PC-3 (cell line): ENCODE data around the gene RRAS. TPM values are rescaled to one million over a fixed set of nuclear protein-coding genes. Genes with fewer than 3 reads are reported as not detected.

Experiments
- ATAC-seq: fragments of 200-7000 bp; cut with Tn5 transposase; 2 replicates; pipeline ENCODE4 v1.9.1; 2020; ENCODE audit warnings: mild to moderate bottlenecking, moderate library complexity
- BruUV-seq: library from RNA; stranded (reverse); fragments of 400-500 nt; replicated peaks from 2 replicates; lab custom pipeline; 2021; lab: Mats Ljungman, UMichigan
- CTCF ChIA-PET: fragments of 300-600 bp; sonication (Branson Sonifier 250); formaldehyde crosslinking; loops from one replicate; lab custom pipeline; 2022; ENCODE audit warnings: antibody characterized with exemption; lab: Charles Lee
- POLR2A ChIA-PET: fragments of 300-600 bp; sonication (Branson Sonifier 250); formaldehyde crosslinking; loops from one replicate; lab custom pipeline; 2022; ENCODE audit warnings: antibody characterized with exemption; ENCODE audit not compliant: unreplicated experiment; lab: Charles Lee
- DNase-seq: peaks from one replicate; pipeline ENCODE4 v3.0.0-alpha.2; 2015
- H2AFZ ChIP-seq: fragments of 300-600 bp; sonication (generic); 2 replicates; pipeline ENCODE4 v1.6.0; 2016; ENCODE audit warnings: antibody characterized with exemption, low read length
- H3F3A ChIP-seq: fragments of 300-600 bp; sonication (generic); one replicate; pipeline ENCODE4 v1.6.0; 2017; ENCODE audit warnings: antibody characterized with exemption, low read length, control low read depth, mild to moderate bottlenecking; ENCODE audit not compliant: unreplicated experiment
- H3K27ac ChIP-seq: fragments of 300-600 bp; sonication (generic); 2 replicates; pipeline ENCODE4 v1.5.1; 2016; ENCODE audit warnings: mild to moderate bottlenecking, low read length
- H3K27me3 ChIP-seq: fragments of 300-600 bp; sonication (generic); 2 replicates; pipeline ENCODE4 v1.6.1; 2016; ENCODE audit warnings: low read length, mixed read lengths
- H3K36me3 ChIP-seq: fragments of 300-600 bp; sonication (generic); 2 replicates; pipeline ENCODE4 v1.6.1; 2016; ENCODE audit warnings: low read depth, mixed run types, low read length, mixed read lengths
- H3K4me1 ChIP-seq: fragments of 300-600 bp; sonication (generic); 2 replicates; pipeline ENCODE4 v1.5.1; 2016; ENCODE audit warnings: low read length; ENCODE audit not compliant: insufficient read depth
- H3K4me2 ChIP-seq: fragments of 300-600 bp; sonication (generic); 2 replicates; pipeline ENCODE4 v1.6.0; 2016; ENCODE audit warnings: low read length
- H3K4me3 ChIP-seq: fragments of 300-600 bp; sonication (generic); 2 replicates; pipeline ENCODE4 v1.5.1; 2016; ENCODE audit warnings: mild to moderate bottlenecking, low read length, mixed read lengths
- H3K79me2 ChIP-seq: fragments of 300-600 bp; sonication (generic); 2 replicates; pipeline ENCODE4 v1.6.1; 2017; ENCODE audit warnings: low read length, mixed read lengths
- H3K9ac ChIP-seq: fragments of 300-600 bp; sonication (generic); 2 replicates; pipeline ENCODE4 v1.6.0; 2016; ENCODE audit warnings: mild to moderate bottlenecking, low read length
- H3K9me2 ChIP-seq: fragments of 300-600 bp; sonication (generic); replicated peaks from 2 replicates; pipeline ENCODE4 v1.6.1; 2016; ENCODE audit warnings: mixed run types, low read length, mixed read lengths
- H3K9me3 ChIP-seq: fragments of 300-600 bp; sonication (generic); 2 replicates; pipeline ENCODE4 v1.6.1; 2016; ENCODE audit warnings: low read length, mixed read lengths
- H4K20me1 ChIP-seq: fragments of 300-600 bp; sonication (generic); 2 replicates; pipeline ENCODE4 v1.6.1; 2016; ENCODE audit warnings: low read length, mixed read lengths
- EZH2 ChIP-seq: fragments of 300-600 bp; sonication (generic); IDR thresholded peaks from one replicate; pipeline ENCODE4 v1.6.1; 2017; ENCODE audit warnings: antibody characterized with exemption, mild to moderate bottlenecking, low read length; ENCODE audit not compliant: unreplicated experiment
- EZH2phosphoT487 ChIP-seq: fragments of 300-600 bp; sonication (generic); IDR thresholded peaks from 2 replicates; pipeline ENCODE4 v1.6.1; 2018; ENCODE audit warnings: mild to moderate bottlenecking, antibody characterized with exemption, low read length, borderline replicate concordance
- intact Hi-C: fragments of 100-400 bp; cut with micrococcal nuclease; formaldehyde crosslinking; loops from 2 replicates; pipeline ENCODE4 v1.9.0; 2023
- total RNA-seq: library from RNA; depleted of rRNA; stranded (reverse); fragments of >200 nt; gene quantifications from 2 replicates; pipeline ENCODE4 v1.2.3, GENCODE V29; 2014
- TF ChIP-seq, protein P1 (sequence below): fragments of 300-600 bp; sonication (generic); conservative IDR thresholded peaks from 2 replicates; pipeline ENCODE4 v1.5.1; 2017; ENCODE audit warnings: antibody characterized with exemption, low read depth, mild to moderate bottlenecking, low read length

RRAS gene
- total RNA-seq, 1 experiment from 2014 or later, result 32.0 TPM

DNA sequence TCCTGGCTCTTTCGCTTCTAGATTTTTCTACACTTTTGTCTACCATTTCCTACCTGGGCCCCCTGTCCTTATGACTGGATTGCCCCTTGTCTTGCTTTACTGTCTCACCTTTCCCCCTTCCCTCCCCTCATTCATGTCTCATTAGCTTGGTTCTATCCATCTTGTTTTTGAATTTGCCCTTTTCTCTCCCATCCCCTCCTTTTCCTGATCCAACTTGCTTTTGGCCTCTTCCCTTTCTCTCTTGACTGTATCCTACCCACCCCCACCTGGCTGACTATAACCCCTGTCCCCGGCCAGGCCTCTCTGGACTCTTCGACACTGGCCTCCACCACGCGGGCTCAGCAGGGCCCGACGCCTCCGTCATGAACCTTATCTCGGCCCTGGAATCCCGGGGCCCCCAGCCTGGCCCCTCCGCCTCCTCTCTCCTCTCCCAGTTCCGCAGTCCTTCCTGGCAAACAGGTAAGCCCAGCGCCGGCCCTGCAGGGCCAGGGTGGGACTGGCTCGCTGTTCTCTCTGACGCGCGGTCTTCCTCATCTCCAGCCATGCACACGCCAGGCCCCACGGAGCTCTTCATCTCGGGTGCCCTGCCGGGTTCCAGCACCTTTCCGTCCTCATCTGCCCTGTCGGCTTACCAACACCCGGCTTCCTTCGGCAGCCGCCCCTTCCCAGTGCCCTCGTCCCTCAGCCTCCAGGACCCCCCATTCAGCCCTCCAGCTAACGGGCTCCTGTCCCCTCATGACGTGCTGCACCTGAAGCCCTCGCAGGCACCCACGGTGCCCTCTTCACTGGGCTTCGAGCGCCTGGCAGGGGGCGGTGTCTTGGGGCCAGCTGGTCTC is 45.6 kb downstream of the RRAS start:
- Histone ChIP-seq H3K79me2 (peaks cover 64% of the 10 kb centered on the region), H3F3A (no peaks in the 10 kb centered on the region), H3K27me3 (no peaks in the 10 kb centered on the region), H3K36me3 (peaks cover 38% of the 10 kb centered on the region), H3K9me2 (no peaks in the 10 kb centered on the region), H3K4me1 (peaks cover 7% of the 10 kb centered on the region; the same call in 1 of the 2 replicates), H3K9ac (no peak overlapping the region), H2AFZ (no peak overlapping the region), H4K20me1 (peaks cover 12% of the 10 kb centered on the region), H3K4me2 (no peak overlapping the region), H3K4me3 (no peak overlapping the region), H3K9me3 (no peaks in the 10 kb centered on the region), H3K27ac (no peak overlapping the region)
- BruUV-seq, result no TSS peak
- no peak for DNase-seq
- intact Hi-C loops, result no loop called here
- TF ChIP-seq EZH2 (no peak), EZH2phosphoT487 (no peak)
- TF ChIP-seq, protein P1, sequence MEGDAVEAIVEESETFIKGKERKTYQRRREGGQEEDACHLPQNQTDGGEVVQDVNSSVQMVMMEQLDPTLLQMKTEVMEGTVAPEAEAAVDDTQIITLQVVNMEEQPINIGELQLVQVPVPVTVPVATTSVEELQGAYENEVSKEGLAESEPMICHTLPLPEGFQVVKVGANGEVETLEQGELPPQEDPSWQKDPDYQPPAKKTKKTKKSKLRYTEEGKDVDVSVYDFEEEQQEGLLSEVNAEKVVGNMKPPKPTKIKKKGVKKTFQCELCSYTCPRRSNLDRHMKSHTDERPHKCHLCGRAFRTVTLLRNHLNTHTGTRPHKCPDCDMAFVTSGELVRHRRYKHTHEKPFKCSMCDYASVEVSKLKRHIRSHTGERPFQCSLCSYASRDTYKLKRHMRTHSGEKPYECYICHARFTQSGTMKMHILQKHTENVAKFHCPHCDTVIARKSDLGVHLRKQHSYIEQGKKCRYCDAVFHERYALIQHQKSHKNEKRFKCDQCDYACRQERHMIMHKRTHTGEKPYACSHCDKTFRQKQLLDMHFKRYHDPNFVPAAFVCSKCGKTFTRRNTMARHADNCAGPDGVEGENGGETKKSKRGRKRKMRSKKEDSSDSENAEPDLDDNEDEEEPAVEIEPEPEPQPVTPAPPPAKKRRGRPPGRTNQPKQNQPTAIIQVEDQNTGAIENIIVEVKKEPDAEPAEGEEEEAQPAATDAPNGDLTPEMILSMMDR, result no peak
- ATAC-seq, result no peak
- CTCF ChIA-PET, result no interaction called here
- POLR2A ChIA-PET, result no interaction called here

GRCh38 chr19:49593233-49594113 is 46.5 kb downstream of the RRAS start:
- CTCF ChIA-PET, result no interaction called here
- peak overlapping the region; percentile 51; the same call in 1 of the 2 replicates for H2AFZ ChIP-seq
- BruUV-seq, result no TSS peak
- intact Hi-C loops, result loop anchor here (1.0 kb wide), 1 partner anchor 21 kb away; no protein-coding TSS in a partner anchor
- H3K36me3 ChIP-seq, result peaks cover 30% of the 10 kb centered on the region
- no peaks in the 10 kb centered on the region for H3K9me2 ChIP-seq
- DNase-seq (peak; percentile 95), ATAC-seq (peak; percentile 50)
- H3K27ac ChIP-seq, result peak overlapping the region; percentile 87
- TF ChIP-seq, protein P1, result no peak
- TF ChIP-seq EZH2phosphoT487, result no peak
- peaks cover 55% of the 10 kb centered on the region for H3K79me2 ChIP-seq
- H3K4me3 ChIP-seq, result peak overlapping the region; percentile 99
- H3K4me1 ChIP-seq, result peaks cover 7% of the 10 kb centered on the region; the same call in 1 of the 2 replicates
- peak overlapping the region; percentile 95 for H3K9ac ChIP-seq
- no peaks in the 10 kb centered on the region for H3K27me3 ChIP-seq
- POLR2A ChIA-PET, result interaction anchor here (0.5 to 0.6 kb wide), 2 partner anchors 47 to 66 kb away, joined by 3 to 6 read pairs; partner anchors contain the start of genes RCN3 and RRAS
- H3F3A ChIP-seq, result no peaks in the 10 kb centered on the region
- H3K4me2 ChIP-seq, result peak overlapping the region; percentile 91
- no peaks in the 10 kb centered on the region for H3K9me3 ChIP-seq
- peaks cover 8% of the 10 kb centered on the region for H4K20me1 ChIP-seq
